ENCODE measurements around the gene TRIM41.

- TF ChIP-seq CTCF (IDR thresholded peaks at IDR 0.05; ENCODE audit: low read depth, low read length) (no peak), MYC (IDR thresholded peaks at IDR 0.05; ENCODE audit: low read depth, low read length) (peak; percentile 71; the same call in 1 of the 2 replicates), POLR2A (IDR thresholded peaks at IDR 0.05; ENCODE audit: extremely low read depth, insufficient read length) (peak; percentile 26), MAX (IDR thresholded peaks at IDR 0.05; ENCODE audit: low read depth, low read length) (peak; percentile 50)
These were observed 1.1 kb upstream of the TRIM41 start for GRCh38 chr5:181221792-181222629.

Measured in NB4 (cell line).